Measurements from ENCODE around the gene LRP5. TPM values are rescaled to one million over a fixed set of nuclear protein-coding genes. Genes with fewer than 3 reads are reported as not detected.

LRP5 gene
- 10 to 100 TPM; 37.1 to 46.3 TPM for total RNA-seq

DNA sequence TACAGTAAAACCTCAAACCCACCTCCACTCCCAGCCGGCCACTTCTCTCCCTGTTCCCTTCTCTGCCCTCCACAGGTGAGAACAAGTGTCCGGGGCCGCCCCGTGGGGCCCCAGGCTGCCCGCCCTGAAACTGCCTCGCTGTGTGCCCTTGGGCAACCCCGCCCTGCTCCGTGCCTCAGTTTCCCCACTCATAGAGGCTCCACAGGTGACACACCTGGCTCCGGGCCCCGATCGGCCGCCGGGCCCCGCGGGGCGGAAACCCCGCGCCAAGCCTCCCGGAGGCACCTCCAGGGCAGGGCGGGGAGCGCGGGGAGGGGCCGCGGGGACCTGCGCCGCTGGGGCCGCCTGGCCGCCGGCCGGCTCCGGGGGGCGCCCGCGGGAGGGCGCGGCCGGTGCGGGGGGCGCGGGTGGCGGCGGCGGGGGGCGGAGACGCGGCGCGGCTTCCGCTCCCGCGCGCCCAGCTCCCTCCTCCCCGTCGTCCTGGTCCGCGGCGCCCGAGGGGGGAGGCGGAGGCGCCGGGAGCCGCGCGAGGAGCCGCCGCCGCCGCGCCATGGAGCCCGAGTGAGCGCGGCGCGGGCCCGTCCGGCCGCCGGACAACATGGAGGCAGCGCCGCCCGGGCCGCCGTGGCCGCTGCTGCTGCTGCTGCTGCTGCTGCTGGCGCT lies at the start of gene LRP5:
TSS of gene LRP5 (plus strand) at position 475 of the 663 bp plus-strand sequence. CDS start at position 599, 124 bp downstream.
- H3K27me3 Mint-ChIP-seq (ENCODE audit: low read depth) = no peaks in the 10 kb centered on the region
- ATAC-seq (peak; percentile 59), DNase-seq (no peak)
- H3K4me1 Mint-ChIP-seq (ENCODE audit: low read depth) = peaks cover 53% of the 10 kb centered on the region
- H3K27ac Mint-ChIP-seq = peak within 1 kb of the TSS; percentile 86
- ChIA-PET CTCF (no interaction called here), POLR2A (interaction anchor here (0.7 kb wide), 1 partner anchor 626 kb away, joined by 3 read pairs; no protein-coding TSS in a partner anchor)
- H3K36me3 Mint-ChIP-seq (ENCODE audit: low read depth) = peaks cover 10% of the 10 kb centered on the region
- peak within 1 kb of the TSS; percentile 91 for H3K4me3 Mint-ChIP-seq
- H3K9me3 Mint-ChIP-seq (ENCODE audit: insufficient read depth) = no peaks in the 10 kb centered on the region

DNA sequence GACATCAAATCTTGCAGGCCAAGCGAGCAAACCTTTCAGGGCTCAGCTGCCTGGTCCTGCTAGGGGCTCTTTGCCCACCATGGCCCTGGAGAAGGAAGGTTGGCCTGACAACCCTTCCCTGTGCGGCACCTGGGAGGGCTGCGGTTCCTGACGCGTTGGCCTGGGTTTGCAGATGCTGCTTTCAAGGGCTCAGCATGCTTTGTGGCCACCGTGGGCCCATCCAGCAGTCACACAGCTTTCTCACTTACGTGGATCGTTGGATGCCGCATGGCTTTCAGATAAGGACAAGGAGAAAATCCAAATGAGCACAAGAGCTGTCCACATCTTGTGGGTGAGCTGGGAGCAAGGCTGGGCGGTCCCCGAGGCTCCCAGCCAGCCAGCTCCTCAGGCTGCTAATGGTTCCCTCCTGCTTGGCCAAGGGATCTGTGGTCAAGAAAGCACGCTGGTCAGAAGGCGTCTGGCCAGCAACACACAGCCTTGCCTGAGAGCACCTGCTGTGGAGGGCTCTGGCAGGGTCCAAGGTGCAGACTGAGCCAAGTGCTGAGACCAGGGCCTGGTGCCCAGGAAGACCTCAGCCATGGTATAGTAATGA lies 48.9 kb upstream of the LRP5 start:
- H3K4me1 Mint-ChIP-seq (ENCODE audit: low read depth) = peaks cover 16% of the 10 kb centered on the region
- no peak for ATAC-seq
- CTCF ChIA-PET = no interaction called here
- H3K36me3 Mint-ChIP-seq (ENCODE audit: low read depth) = peaks cover 54% of the 10 kb centered on the region
- no peak for DNase-seq
- no peaks in the 10 kb centered on the region for H3K27me3 Mint-ChIP-seq (ENCODE audit: low read depth)
- POLR2A ChIA-PET = no interaction called here
- no peak overlapping the region for H3K4me3 Mint-ChIP-seq
- H3K9me3 Mint-ChIP-seq (ENCODE audit: insufficient read depth) = no peaks in the 10 kb centered on the region
- no peak overlapping the region for H3K27ac Mint-ChIP-seq

GRCh38 chr11:68264244-68264643 lies 48.1 kb upstream of the LRP5 start:
- H3K27ac Mint-ChIP-seq = no peak overlapping the region
- no peaks in the 10 kb centered on the region for H3K27me3 Mint-ChIP-seq (ENCODE audit: low read depth)
- ChIA-PET CTCF (no interaction called here), POLR2A (no interaction called here)
- H3K36me3 Mint-ChIP-seq (ENCODE audit: low read depth) = peaks cover 57% of the 10 kb centered on the region
- H3K4me1 Mint-ChIP-seq (ENCODE audit: low read depth) = peaks cover 22% of the 10 kb centered on the region
- no peak for DNase-seq
- H3K9me3 Mint-ChIP-seq (ENCODE audit: insufficient read depth) = no peaks in the 10 kb centered on the region
- no peak overlapping the region for H3K4me3 Mint-ChIP-seq
- no peak for ATAC-seq

GRCh38 chr11:68264741-68265540 lies 47.5 kb upstream of the LRP5 start:
- no peaks in the 10 kb centered on the region for H3K27me3 Mint-ChIP-seq (ENCODE audit: low read depth)
- H3K4me1 Mint-ChIP-seq (ENCODE audit: low read depth) = peaks cover 27% of the 10 kb centered on the region
- H3K27ac Mint-ChIP-seq = no peak overlapping the region
- POLR2A ChIA-PET = no interaction called here
- no peak overlapping the region for H3K4me3 Mint-ChIP-seq
- H3K36me3 Mint-ChIP-seq (ENCODE audit: low read depth) = peaks cover 59% of the 10 kb centered on the region
- no peak for ATAC-seq
- no peaks in the 10 kb centered on the region for H3K9me3 Mint-ChIP-seq (ENCODE audit: insufficient read depth)
- CTCF ChIA-PET = interaction anchor here (1.6 kb wide), 1 partner anchor 32 kb away, joined by 10 read pairs; no protein-coding TSS in a partner anchor
- no peak for DNase-seq

DNA sequence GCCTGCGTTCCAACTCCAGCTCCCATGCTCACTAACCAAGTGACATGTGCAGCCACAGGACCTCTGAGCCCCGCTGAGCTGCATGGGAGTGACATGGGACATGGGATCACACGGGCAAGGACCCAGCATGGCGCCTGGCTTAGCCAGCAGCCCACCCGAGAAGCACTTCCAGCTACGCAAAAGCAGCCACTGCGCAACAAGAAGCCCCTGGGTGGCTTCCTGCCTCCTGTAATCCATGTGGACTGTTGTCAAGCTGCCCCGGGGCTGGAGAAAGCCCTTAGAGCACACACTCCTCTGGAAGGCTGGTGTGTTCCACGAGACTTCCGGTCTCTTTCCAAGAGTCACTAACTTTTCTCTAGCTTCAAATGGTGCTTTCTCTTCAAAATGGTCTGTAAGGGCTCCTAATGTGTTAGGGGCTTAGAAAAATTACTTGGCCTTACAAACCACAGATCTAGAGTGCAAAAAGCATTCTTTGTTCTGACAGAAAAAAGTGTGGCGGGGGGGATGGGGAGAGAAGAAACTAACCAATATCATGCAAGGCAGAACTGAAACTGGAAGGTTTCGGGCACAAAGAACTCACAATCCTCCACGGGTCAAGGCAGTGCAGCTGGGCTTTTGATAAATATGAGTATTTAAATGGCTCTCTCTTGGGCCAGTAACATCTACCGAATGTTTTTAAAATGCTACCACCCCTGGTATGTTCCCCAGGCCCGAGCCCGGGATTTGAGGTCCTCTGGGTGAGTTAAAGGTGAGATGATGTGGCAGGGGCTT lies 46.1 kb upstream of the LRP5 start:
- no peak overlapping the region for H3K27ac Mint-ChIP-seq
- peaks cover 55% of the 10 kb centered on the region for H3K36me3 Mint-ChIP-seq (ENCODE audit: low read depth)
- no peaks in the 10 kb centered on the region for H3K9me3 Mint-ChIP-seq (ENCODE audit: insufficient read depth)
- DNase-seq (no peak), ATAC-seq (no peak)
- H3K27me3 Mint-ChIP-seq (ENCODE audit: low read depth) = no peaks in the 10 kb centered on the region
- peaks cover 36% of the 10 kb centered on the region for H3K4me1 Mint-ChIP-seq (ENCODE audit: low read depth)
- ChIA-PET POLR2A (no interaction called here), CTCF (interaction anchor here (1.1 to 1.6 kb wide), 2 partner anchors 9 to 30 kb away, joined by 10 to 11 read pairs; no protein-coding TSS in a partner anchor)
- no peak overlapping the region for H3K4me3 Mint-ChIP-seq

DNA sequence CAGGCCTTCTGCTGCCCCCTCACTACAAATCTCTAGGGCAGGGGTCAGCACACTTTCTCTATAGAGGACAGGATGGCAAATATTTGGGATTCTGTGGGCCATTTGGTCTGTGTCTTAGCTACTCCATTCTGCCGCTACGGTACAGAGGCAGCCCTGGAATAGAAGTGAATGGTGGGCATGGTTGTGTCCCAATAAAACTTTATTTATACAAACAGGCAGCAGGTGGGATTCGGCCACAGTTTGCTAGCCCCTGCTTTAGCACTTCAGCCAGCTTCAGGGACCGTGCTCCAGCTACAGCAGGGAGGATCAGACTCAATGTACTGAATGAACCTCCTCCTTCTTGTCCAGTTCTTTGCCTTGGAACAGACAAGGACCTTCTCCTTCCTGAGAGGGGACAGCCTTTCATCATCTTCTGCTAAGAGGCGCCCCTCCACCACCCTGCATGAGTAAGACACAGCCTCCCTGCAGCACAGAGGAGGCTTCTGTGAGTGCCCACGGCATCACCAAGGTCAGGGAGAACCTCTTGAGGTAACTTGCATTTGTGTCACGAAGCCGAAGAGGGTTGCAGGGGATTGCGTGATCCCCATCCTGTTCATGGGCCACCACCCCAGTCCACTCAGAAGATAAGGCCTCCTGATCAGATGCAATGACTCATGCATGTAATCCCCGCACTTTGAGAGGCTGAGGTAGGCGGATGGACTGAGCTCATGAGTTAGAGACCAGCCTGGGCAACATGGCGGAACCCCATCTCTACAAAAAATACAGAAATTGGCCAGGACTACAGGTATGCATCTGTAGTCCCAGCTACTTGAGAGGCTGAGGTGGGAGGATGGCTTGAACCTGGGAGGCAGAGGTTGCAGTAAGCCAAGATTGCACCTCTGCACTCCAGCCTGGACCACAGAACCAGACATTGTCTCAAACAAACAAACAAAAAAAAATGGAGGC lies 45.2 kb upstream of the LRP5 start:
- ChIA-PET POLR2A (no interaction called here), CTCF (interaction anchor here (1.1 to 1.4 kb wide), 2 partner anchors 10 to 30 kb away, joined by 7 to 11 read pairs; no protein-coding TSS in a partner anchor)
- no peak overlapping the region for H3K27ac Mint-ChIP-seq
- DNase-seq = no peak
- peaks cover 36% of the 10 kb centered on the region for H3K4me1 Mint-ChIP-seq (ENCODE audit: low read depth)
- no peak for ATAC-seq
- peaks cover 50% of the 10 kb centered on the region for H3K36me3 Mint-ChIP-seq (ENCODE audit: low read depth)
- no peaks in the 10 kb centered on the region for H3K27me3 Mint-ChIP-seq (ENCODE audit: low read depth)
- no peak overlapping the region for H3K4me3 Mint-ChIP-seq
- H3K9me3 Mint-ChIP-seq (ENCODE audit: insufficient read depth) = no peaks in the 10 kb centered on the region

- Mint-ChIP-seq H3K4me3 (no peak overlapping the region), H3K27me3 (ENCODE audit: low read depth) (no peaks in the 10 kb centered on the region), H3K36me3 (ENCODE audit: low read depth) (peaks cover 46% of the 10 kb centered on the region), H3K4me1 (ENCODE audit: low read depth) (peaks cover 41% of the 10 kb centered on the region), H3K9me3 (ENCODE audit: insufficient read depth) (no peaks in the 10 kb centered on the region), H3K27ac (no peak overlapping the region)
- POLR2A ChIA-PET = no interaction called here
- ATAC-seq (no peak), DNase-seq (no peak)
- CTCF ChIA-PET = interaction anchor here (1.4 kb wide), 1 partner anchor 30 kb away, joined by 7 read pairs; no protein-coding TSS in a partner anchor
These were observed 44.5 kb upstream of the LRP5 start for GRCh38 chr11:68267881-68268240.

- ChIA-PET CTCF (interaction anchor here (1.1 to 6.2 kb wide), 5 partner anchors 9 to 114 kb away, joined by 3 to 79 read pairs (median 5); no protein-coding TSS in a partner anchor), POLR2A (no interaction called here)
- H3K27ac Mint-ChIP-seq = no peak overlapping the region
- H3K9me3 Mint-ChIP-seq (ENCODE audit: insufficient read depth) = no peaks in the 10 kb centered on the region
- peaks cover 37% of the 10 kb centered on the region for H3K36me3 Mint-ChIP-seq (ENCODE audit: low read depth)
- H3K27me3 Mint-ChIP-seq (ENCODE audit: low read depth) = no peaks in the 10 kb centered on the region
- H3K4me1 Mint-ChIP-seq (ENCODE audit: low read depth) = peaks cover 50% of the 10 kb centered on the region
- ATAC-seq (no peak), DNase-seq (no peak)
- no peak overlapping the region for H3K4me3 Mint-ChIP-seq
These were observed 42.8 kb upstream of the LRP5 start for GRCh38 chr11:68269414-68270081.

GRCh38 chr11:68270196-68271022 lies 42.0 kb upstream of the LRP5 start:
- no peaks in the 10 kb centered on the region for H3K27me3 Mint-ChIP-seq (ENCODE audit: low read depth)
- no peaks in the 10 kb centered on the region for H3K9me3 Mint-ChIP-seq (ENCODE audit: insufficient read depth)
- peaks cover 33% of the 10 kb centered on the region for H3K36me3 Mint-ChIP-seq (ENCODE audit: low read depth)
- no peak for ATAC-seq
- no peak for DNase-seq
- H3K4me1 Mint-ChIP-seq (ENCODE audit: low read depth) = peaks cover 50% of the 10 kb centered on the region
- peak overlapping the region; percentile 98 for H3K27ac Mint-ChIP-seq
- CTCF ChIA-PET = interaction anchor here (0.8 to 6.2 kb wide), 10 partner anchors 8 to 239 kb away, joined by 3 to 79 read pairs (median 4); partner anchors contain the start of genes NDUFS8 and PPP6R3
- POLR2A ChIA-PET = interaction anchor here (1.7 kb wide), 1 partner anchor 112 kb away, joined by 5 read pairs; no protein-coding TSS in a partner anchor
- H3K4me3 Mint-ChIP-seq = peak overlapping the region; percentile 93
